Muscle layer of colon (tissue), 2 donors: Measurements from ENCODE around the gene GLIPR1.

Source experiments
- H3K27ac ChIP-seq: one replicate; pipeline ENCODE4 v1.7.0; 2013; ENCODE audit warnings: low read depth, mild to moderate bottlenecking, low read length, moderate library complexity
- H3K27me3 ChIP-seq, 2 donors: one replicate each; pipeline ENCODE4 v1.7.0; 2013; ENCODE audit warnings: low read length in 2 of 2, mild to moderate bottlenecking in 2 of 2; ENCODE audit not compliant: insufficient read depth in 2 of 2, control insufficient read depth in 1 of 2
- H3K36me3 ChIP-seq: one replicate; pipeline ENCODE4 v1.7.0; 2013; ENCODE audit warnings: mild to moderate bottlenecking, low read length; ENCODE audit not compliant: insufficient read depth
- H3K4me1 ChIP-seq: one replicate; pipeline ENCODE4 v1.7.0; 2013; ENCODE audit warnings: mild to moderate bottlenecking, low read length; ENCODE audit not compliant: insufficient read depth
- H3K4me3 ChIP-seq, 2 donors: one replicate each; pipeline ENCODE4 v1.7.0; 2013; ENCODE audit warnings: low read length in 2 of 2, low read depth in 1 of 2, mild to moderate bottlenecking in 1 of 2, moderate library complexity in 1 of 2
- H3K9ac ChIP-seq: one replicate; pipeline ENCODE4 v1.7.0; 2013; ENCODE audit warnings: low read length
- H3K9me3 ChIP-seq: one replicate; pipeline ENCODE4 v1.7.0; 2013; ENCODE audit warnings: mild to moderate bottlenecking, low read length
- donor health status: abdominal sarcoma.
- donor health status: Adenocarcinoma of cecum.

Gene GLIPR1

DNA sequence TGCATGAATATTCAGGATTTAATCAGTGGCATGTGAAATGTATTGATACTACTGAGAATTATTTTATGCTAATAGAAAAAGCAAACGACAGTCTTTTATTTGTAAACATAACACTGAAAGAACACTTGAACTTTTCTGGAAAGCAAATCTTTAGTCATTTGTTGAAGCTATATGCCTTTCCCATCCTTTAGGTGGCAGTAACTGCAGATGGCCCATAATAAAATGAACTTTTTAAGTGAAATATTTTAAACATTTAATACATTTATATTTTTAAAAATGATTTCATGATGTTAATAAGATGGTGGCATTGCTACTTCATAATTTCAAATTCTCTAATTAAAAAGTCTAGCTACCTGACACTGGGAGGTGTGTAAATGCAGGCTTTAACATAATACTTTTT is 44.7 kb downstream of the GLIPR1 start:
- no peaks in the 10 kb centered on the region for H3K4me1 ChIP-seq
- H3K9me3 ChIP-seq: no peaks in the 10 kb centered on the region
- H3K27me3 ChIP-seq: no peaks in the 10 kb centered on the region
- H3K4me3 ChIP-seq: no peak overlapping the region
- H3K9ac ChIP-seq: no peak overlapping the region
- H3K36me3 ChIP-seq: no peaks in the 10 kb centered on the region
- H3K27ac ChIP-seq: no peak overlapping the region

DNA sequence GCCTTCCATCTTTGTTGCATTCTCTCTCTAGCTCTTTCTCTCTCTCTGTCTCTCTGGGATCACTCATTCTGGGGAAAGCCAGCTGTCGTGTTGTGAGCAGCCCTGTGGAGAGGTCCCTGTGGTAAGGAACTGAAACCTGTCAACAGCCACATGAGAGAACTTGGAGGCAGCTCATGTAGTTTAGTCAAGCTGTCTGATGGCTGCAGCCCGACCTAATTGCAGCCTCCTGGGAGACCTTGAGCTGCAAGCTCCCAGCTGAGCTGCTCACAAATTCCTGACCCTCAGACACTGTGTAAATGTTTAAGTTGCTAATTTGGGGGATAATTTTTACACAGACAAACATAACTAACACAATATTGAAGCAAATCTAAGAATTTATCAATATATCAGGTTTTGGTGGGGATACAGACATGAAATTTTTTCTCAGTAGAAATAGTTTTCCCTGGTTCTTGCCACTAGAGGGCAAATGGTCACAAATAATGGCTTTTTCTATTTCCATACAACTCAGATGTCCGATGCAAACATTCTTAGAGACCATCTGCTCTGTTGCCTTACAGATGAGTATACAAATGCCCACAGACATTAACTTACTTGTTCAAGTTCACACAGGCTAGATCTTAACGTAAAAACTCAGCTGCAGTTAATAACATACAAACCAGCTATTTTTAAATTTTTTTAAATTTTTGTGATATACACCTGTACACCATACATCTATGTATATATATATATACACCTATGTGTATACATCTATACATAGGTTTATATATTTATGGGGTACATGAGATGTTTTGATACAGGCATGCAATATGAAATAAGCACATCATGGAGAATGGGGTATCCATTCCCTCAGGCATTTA is 46.3 kb downstream of the GLIPR1 start:
- Histone ChIP-seq H3K4me1 (no peaks in the 10 kb centered on the region), H3K27me3 (no peaks in the 10 kb centered on the region), H3K36me3 (no peaks in the 10 kb centered on the region), H3K9me3 (no peaks in the 10 kb centered on the region), H3K9ac (no peak overlapping the region), H3K4me3 (no peak overlapping the region), H3K27ac (no peak overlapping the region)

- no peaks in the 10 kb centered on the region for H3K27me3 ChIP-seq
- H3K9ac ChIP-seq: no peak overlapping the region
- no peaks in the 10 kb centered on the region for H3K4me1 ChIP-seq
- H3K36me3 ChIP-seq: no peaks in the 10 kb centered on the region
- no peak overlapping the region for H3K4me3 ChIP-seq
- H3K9me3 ChIP-seq: no peaks in the 10 kb centered on the region
- no peak overlapping the region for H3K27ac ChIP-seq
These were observed 47.7 kb downstream of the GLIPR1 start for GRCh38 chr12:75528272-75528671.

DNA sequence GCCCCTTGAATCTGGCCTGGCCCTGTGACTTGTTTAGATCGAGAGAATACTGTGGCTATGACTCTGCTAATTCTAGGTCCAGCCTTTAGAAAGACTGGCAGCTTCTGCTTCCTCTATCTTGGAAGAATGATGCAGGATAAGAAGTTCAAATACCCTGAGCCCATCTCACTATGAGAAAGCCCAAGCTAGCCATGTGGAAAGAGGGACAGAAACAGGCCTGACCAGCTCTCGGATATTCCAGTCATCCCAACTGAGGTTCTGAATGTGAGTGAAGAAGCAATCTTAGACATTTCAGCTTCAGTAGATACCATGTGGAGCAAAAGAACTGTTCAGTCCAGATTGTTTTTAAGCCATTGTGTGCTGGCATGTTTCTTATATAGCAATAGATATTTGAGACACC is 48.1 kb downstream of the GLIPR1 start:
- no peak overlapping the region for H3K9ac ChIP-seq
- H3K27ac ChIP-seq: no peak overlapping the region
- H3K36me3 ChIP-seq: no peaks in the 10 kb centered on the region
- no peaks in the 10 kb centered on the region for H3K4me1 ChIP-seq
- no peaks in the 10 kb centered on the region for H3K9me3 ChIP-seq
- H3K27me3 ChIP-seq: no peaks in the 10 kb centered on the region
- H3K4me3 ChIP-seq: no peak overlapping the region

- H3K4me1 ChIP-seq: no peaks in the 10 kb centered on the region
- no peak overlapping the region for H3K9ac ChIP-seq
- no peaks in the 10 kb centered on the region for H3K36me3 ChIP-seq
- no peaks in the 10 kb centered on the region for H3K9me3 ChIP-seq
- no peaks in the 10 kb centered on the region for H3K27me3 ChIP-seq
- H3K4me3 ChIP-seq: no peak overlapping the region
- H3K27ac ChIP-seq: no peak overlapping the region
These were observed 48.8 kb downstream of the GLIPR1 start for GRCh38 chr12:75529316-75529715.

DNA sequence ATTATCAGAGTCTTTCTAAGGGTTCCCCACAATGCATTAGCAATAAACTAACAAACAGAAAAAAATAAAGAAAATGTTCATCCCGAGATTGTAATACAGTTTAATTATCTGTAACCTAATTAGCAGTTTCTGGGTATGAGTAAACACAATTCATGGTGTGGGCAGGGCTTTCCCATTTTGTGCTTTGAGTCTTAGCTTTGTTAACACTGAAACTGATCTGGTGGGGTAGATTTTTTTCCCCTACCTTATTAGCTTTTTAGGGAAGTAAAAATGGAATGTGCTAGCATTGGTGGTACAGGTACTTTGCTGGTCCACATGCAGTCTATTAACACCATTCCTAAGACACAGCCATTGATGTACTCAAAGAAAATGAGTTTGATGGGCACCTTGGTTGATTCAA is 49.3 kb downstream of the GLIPR1 start:
- Histone ChIP-seq H3K4me3 (no peak overlapping the region), H3K9ac (no peak overlapping the region), H3K4me1 (no peaks in the 10 kb centered on the region), H3K36me3 (no peaks in the 10 kb centered on the region), H3K27ac (no peak overlapping the region), H3K27me3 (no peaks in the 10 kb centered on the region), H3K9me3 (no peaks in the 10 kb centered on the region)

- H3K36me3 ChIP-seq: no peaks in the 10 kb centered on the region
- no peak overlapping the region for H3K4me3 ChIP-seq
- H3K4me1 ChIP-seq: no peaks in the 10 kb centered on the region
- H3K27ac ChIP-seq: no peak overlapping the region
- H3K27me3 ChIP-seq: no peaks in the 10 kb centered on the region
- no peaks in the 10 kb centered on the region for H3K9me3 ChIP-seq
- no peak overlapping the region for H3K9ac ChIP-seq
These were observed 52.7 kb downstream of the GLIPR1 start for GRCh38 chr12:75533239-75533638.

DNA sequence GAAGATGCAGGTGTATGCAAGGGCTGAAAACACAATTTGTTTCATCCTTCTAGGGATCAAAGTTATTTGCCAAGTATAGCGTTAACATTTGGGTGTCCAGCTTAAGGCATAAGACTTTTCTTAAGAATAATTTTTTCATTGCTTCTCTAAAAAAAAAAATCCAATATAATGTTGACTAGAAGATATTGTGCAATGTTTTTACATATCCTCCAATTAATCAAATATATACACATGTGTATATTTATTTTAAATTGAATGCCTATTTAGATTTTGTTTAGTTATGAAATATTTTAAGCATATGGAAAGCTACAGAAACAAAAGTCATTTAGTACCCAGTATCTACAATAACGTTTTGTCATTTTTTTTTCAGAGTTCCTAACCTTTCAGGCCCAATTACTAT is 59.3 kb downstream of the GLIPR1 start:
- Histone ChIP-seq H3K27ac (no peak overlapping the region), H3K4me1 (no peaks in the 10 kb centered on the region), H3K9ac (no peak overlapping the region), H3K9me3 (no peaks in the 10 kb centered on the region), H3K27me3 (no peaks in the 10 kb centered on the region), H3K36me3 (no peaks in the 10 kb centered on the region), H3K4me3 (no peak overlapping the region)

GRCh38 chr12:75542942-75543341 is 62.4 kb downstream of the GLIPR1 start:
- H3K27ac ChIP-seq: no peak overlapping the region
- H3K4me3 ChIP-seq: no peak overlapping the region
- no peaks in the 10 kb centered on the region for H3K9me3 ChIP-seq
- no peaks in the 10 kb centered on the region for H3K36me3 ChIP-seq
- no peak overlapping the region for H3K9ac ChIP-seq
- no peaks in the 10 kb centered on the region for H3K4me1 ChIP-seq
- H3K27me3 ChIP-seq: no peaks in the 10 kb centered on the region

- H3K36me3 ChIP-seq: no peaks in the 10 kb centered on the region
- H3K9me3 ChIP-seq: no peaks in the 10 kb centered on the region
- H3K27ac ChIP-seq: no peak overlapping the region
- H3K27me3 ChIP-seq: no peaks in the 10 kb centered on the region
- no peaks in the 10 kb centered on the region for H3K4me1 ChIP-seq
- no peak overlapping the region for H3K4me3 ChIP-seq
- no peak overlapping the region for H3K9ac ChIP-seq
These were observed 63.0 kb downstream of the GLIPR1 start for GRCh38 chr12:75543529-75543928.

DNA sequence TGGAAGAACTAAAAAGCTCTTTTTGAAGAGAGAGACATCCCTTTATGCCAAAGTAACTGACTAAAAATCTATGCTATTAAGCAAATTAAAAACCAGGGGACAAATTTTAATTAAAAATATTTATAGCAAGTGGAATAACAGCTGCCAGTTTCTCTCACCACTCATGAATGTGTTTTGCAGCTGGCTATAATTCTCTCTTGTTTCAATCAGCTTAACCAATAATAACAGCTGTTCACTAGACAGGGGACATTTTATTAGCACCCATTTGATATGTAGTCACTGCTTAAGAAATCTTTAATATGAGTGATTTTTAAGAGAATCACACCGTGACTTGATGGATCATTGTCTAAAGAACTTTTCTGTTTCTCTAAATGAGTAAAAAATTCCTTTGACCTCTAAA is 65.1 kb downstream of the GLIPR1 start:
- no peaks in the 10 kb centered on the region for H3K36me3 ChIP-seq
- no peak overlapping the region for H3K27ac ChIP-seq
- H3K4me1 ChIP-seq: peaks cover 3% of the 10 kb centered on the region
- no peak overlapping the region for H3K9ac ChIP-seq
- H3K9me3 ChIP-seq: no peaks in the 10 kb centered on the region
- no peak overlapping the region for H3K4me3 ChIP-seq
- no peaks in the 10 kb centered on the region for H3K27me3 ChIP-seq

DNA sequence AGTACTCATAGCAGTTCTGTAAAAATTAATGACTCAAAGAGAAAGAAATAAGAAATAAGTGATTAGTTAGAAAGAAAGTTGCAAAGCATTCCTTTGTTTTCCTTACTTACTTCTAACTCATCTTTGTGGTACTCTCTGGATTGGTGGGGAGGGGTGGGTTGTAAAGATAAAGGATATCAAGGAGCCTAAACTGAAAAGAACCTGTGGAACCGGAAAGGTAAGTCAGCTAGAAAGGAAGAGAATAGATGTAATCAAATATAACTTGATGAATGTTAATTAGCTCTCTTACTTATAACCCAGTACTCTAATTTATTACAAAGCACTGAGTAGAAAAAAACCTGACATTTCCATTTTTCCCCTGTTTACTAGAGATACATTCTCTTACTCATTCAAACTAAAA is 68.3 kb downstream of the GLIPR1 start:
- no peak overlapping the region for H3K9ac ChIP-seq
- H3K4me3 ChIP-seq: no peak overlapping the region
- H3K9me3 ChIP-seq: no peaks in the 10 kb centered on the region

More for the DNA sequence above, 68.3 kb downstream of the GLIPR1 start:
- no peaks in the 10 kb centered on the region for H3K36me3 ChIP-seq
- peaks cover 8% of the 10 kb centered on the region for H3K4me1 ChIP-seq
- no peaks in the 10 kb centered on the region for H3K27me3 ChIP-seq
- H3K27ac ChIP-seq: no peak overlapping the region
